Measurements from ENCODE around the gene CHRNB4. TPM values are rescaled to one million over a fixed set of nuclear protein-coding genes. Genes with fewer than 3 reads are reported as not detected.
A peak's percentile ranks its signal among the peaks of the same experiment; 100 is the strongest.

CHRNB4 gene
- total and polyA plus RNA-seq, 2 donors (not counting 1 experiment from before 2014, with no cell fraction given), result not detected

- Mint-ChIP-seq H3K4me3 (no peak overlapping the region), H3K27me3 (peaks cover 10% of the 10 kb centered on the region), H3K4me1 (peaks cover 8% of the 10 kb centered on the region), H3K27ac (no peak overlapping the region), H3K9me3 (ENCODE audit: insufficient read depth) (no peaks in the 10 kb centered on the region)
- WGBS (ENCODE audit: insufficient coverage), result 96% methylated on average over 3 of the region's 4 CpGs
- Histone ChIP-seq H3K27ac (ENCODE audit: low read length in 2 of 2) (no peak overlapping the region), H3K4me2 (replicated peaks; ENCODE audit: low read depth, low read length, poor library complexity, severe bottlenecking) (no peak overlapping the region), H2AFZ (ENCODE audit: insufficient read depth, low read depth, low read length, poor library complexity, severe bottlenecking) (no peak overlapping the region), H4K20me1 (ENCODE audit: control insufficient read depth, insufficient read depth, low read length, poor library complexity, severe bottlenecking) (no peaks in the 10 kb centered on the region), H3K9ac (ENCODE audit: low read length) (no peak overlapping the region), H3K27me3 (replicated peaks in 1 of 4; ENCODE audit: control extremely low read depth in 1 of 4, control insufficient read depth in 3 of 4, insufficient read depth in 4 of 4, low read length in 3 of 4) (peaks cover 0 to 14% (median 4%) of the 10 kb centered on the region in 4 experiments), H3K4me3 (ENCODE audit: control extremely low read depth in 1 of 5, extremely low read depth in 1 of 5, insufficient read depth in 1 of 5, low read depth in 2 of 5, low read length in 4 of 5) (no peak overlapping the region), H3K36me3 (replicated peaks in 1 of 2; ENCODE audit: control extremely low read depth in 1 of 2, control insufficient read depth in 1 of 2, extremely low read depth in 1 of 2, insufficient read depth in 2 of 2, low read length in 1 of 2) (no peaks in the 10 kb centered on the region), H3K79me2 (ENCODE audit: control insufficient read depth, insufficient read depth, low read length) (no peaks in the 10 kb centered on the region), H3K4me1 (ENCODE audit: control insufficient read depth in 2 of 2, insufficient read depth in 2 of 2, low read length in 2 of 2) (peaks cover 12% of the 10 kb centered on the region in 2 donors), H3K9me3 (ENCODE audit: control extremely low read depth in 1 of 3, control insufficient read depth in 2 of 3, insufficient read depth in 1 of 3, low read length in 2 of 3) (peaks cover 0 to 3% (median 0%) of the 10 kb centered on the region in 3 donors)
- intact Hi-C loops (cut with micrococcal nuclease), result no loop called here
- ChIA-PET CTCF (no interaction called here), POLR2A (no interaction called here)
- TF ChIP-seq EZH2 (IDR thresholded peaks at IDR 0.05; ENCODE audit: borderline replicate concordance, insufficient read depth, low read depth, low read length, poor library complexity, severe bottlenecking) (no peak), CTCF (IDR thresholded peaks at IDR 0.05) (no peak)
- ATAC-seq (ENCODE audit: low read depth) (no peak), DNase-seq (no peak)
These were observed 4.0 kb upstream of the CHRNB4 start for GRCh38 chr15:78645009-78645408.

- no peak for DNase-seq
- ChIA-PET CTCF (interaction anchor here (0.6 to 1.4 kb wide), 2 partner anchors 109 to 201 kb away, joined by 3 to 4 read pairs; no protein-coding TSS in a partner anchor), POLR2A (no interaction called here)
- Histone ChIP-seq H3K9me3 (ENCODE audit: control extremely low read depth in 1 of 3, control insufficient read depth in 2 of 3, insufficient read depth in 1 of 3, low read length in 2 of 3) (peaks cover 0 to 3% (median 0%) of the 10 kb centered on the region in 3 donors), H3K36me3 (replicated peaks in 1 of 2; ENCODE audit: control extremely low read depth in 1 of 2, control insufficient read depth in 1 of 2, extremely low read depth in 1 of 2, insufficient read depth in 2 of 2, low read length in 1 of 2) (no peaks in the 10 kb centered on the region), H3K4me3 (ENCODE audit: control extremely low read depth in 1 of 5, extremely low read depth in 1 of 5, insufficient read depth in 1 of 5, low read depth in 2 of 5, low read length in 4 of 5) (no peak overlapping the region), H3K27me3 (replicated peaks in 1 of 4; ENCODE audit: control extremely low read depth in 1 of 4, control insufficient read depth in 3 of 4, insufficient read depth in 4 of 4, low read length in 3 of 4) (peaks cover 0 to 20% (median 4%) of the 10 kb centered on the region in 4 experiments), H3K9ac (ENCODE audit: low read length) (no peak overlapping the region), H3K27ac (ENCODE audit: low read length in 2 of 2) (no peak overlapping the region), H4K20me1 (ENCODE audit: control insufficient read depth, insufficient read depth, low read length, poor library complexity, severe bottlenecking) (no peaks in the 10 kb centered on the region), H3K79me2 (ENCODE audit: control insufficient read depth, insufficient read depth, low read length) (no peaks in the 10 kb centered on the region), H2AFZ (ENCODE audit: insufficient read depth, low read depth, low read length, poor library complexity, severe bottlenecking) (no peak overlapping the region), H3K4me2 (replicated peaks; ENCODE audit: low read depth, low read length, poor library complexity, severe bottlenecking) (no peak overlapping the region), H3K4me1 (ENCODE audit: control insufficient read depth in 2 of 2, insufficient read depth in 2 of 2, low read length in 2 of 2) (peaks cover 12% of the 10 kb centered on the region in 2 donors)
- H3K4me3 Mint-ChIP-seq, result peak overlapping the region; percentile 81
- 93% methylated on average over 3 of the region's 5 CpGs for WGBS (ENCODE audit: insufficient coverage)
- H3K9me3 Mint-ChIP-seq (ENCODE audit: insufficient read depth), result no peaks in the 10 kb centered on the region
- peaks cover 10% of the 10 kb centered on the region for H3K4me1 Mint-ChIP-seq
- peaks cover 10% of the 10 kb centered on the region for H3K27me3 Mint-ChIP-seq
- ATAC-seq (ENCODE audit: low read depth), result no peak
- intact Hi-C loops (cut with micrococcal nuclease), result no loop called here
- TF ChIP-seq CTCF (IDR thresholded peaks at IDR 0.05), result no peak
- no peak for TF ChIP-seq EZH2 (IDR thresholded peaks at IDR 0.05; ENCODE audit: borderline replicate concordance, insufficient read depth, low read depth, low read length, poor library complexity, severe bottlenecking)
- no peak overlapping the region for H3K27ac Mint-ChIP-seq
These were observed 1.3 kb upstream of the CHRNB4 start for GRCh38 chr15:78642331-78642730.
